ENCODE data around the gene FAM185A.
"Not testable (repeated sequence)": the region's sequence is repeated elsewhere in the genome, so short reads cannot be mapped to it uniquely, and the experiment has no call there.

Gene FAM185A

DNA sequence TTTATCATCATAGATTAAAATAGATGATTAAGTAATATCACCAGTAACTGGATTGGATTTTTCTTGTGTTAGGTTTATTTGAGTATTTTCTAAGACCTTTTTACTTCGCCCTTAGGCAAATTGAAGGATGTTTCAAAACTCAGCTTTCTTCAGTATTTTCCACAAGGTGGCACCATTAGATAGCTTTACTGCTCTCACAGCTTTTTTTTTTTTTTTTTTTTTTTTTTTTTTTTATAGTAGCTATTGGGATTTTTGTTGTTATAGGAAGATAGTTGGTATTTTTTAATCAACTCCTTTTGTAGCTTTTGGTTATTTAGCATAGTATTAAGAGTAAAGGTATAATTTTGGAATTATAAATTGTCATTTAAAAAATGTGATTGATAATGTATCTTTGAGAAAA, 9.4 kb downstream of the FAM185A start:
- not testable (repeated sequence) for H3K36me3 ChIP-seq, H3K4me1 ChIP-seq, H3K9ac ChIP-seq, H3K9me3 ChIP-seq, H4K20me1 ChIP-seq, H3K27ac ChIP-seq, H3K4me2 ChIP-seq, H3K27me3 ChIP-seq, H3K4me3 ChIP-seq

DNA sequence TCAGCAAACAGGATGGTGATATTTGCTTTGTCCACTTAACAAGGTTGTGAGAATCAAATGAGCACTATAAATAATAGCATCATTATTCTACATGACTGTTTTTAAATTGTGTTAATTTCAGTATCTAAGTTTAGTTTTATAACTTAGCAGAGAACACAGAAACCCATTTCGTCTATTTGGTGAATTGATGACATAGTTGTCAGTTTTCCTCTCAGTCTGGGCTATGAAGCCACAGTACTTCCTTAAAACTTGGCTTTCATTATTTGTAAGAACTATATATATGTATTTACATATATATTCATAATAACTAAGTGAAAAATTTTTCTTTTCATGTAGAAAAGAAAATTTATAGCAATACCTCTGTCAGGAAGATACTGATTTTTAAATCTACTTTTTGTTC, 11.1 kb downstream of the FAM185A start:
- H4K20me1 ChIP-seq, H3K4me1 ChIP-seq, H3K9me3 ChIP-seq, H3K4me3 ChIP-seq, H3K36me3 ChIP-seq, H3K4me2 ChIP-seq, H3K27ac ChIP-seq, H3K27me3 ChIP-seq, H3K9ac ChIP-seq: not testable (repeated sequence)

DNA sequence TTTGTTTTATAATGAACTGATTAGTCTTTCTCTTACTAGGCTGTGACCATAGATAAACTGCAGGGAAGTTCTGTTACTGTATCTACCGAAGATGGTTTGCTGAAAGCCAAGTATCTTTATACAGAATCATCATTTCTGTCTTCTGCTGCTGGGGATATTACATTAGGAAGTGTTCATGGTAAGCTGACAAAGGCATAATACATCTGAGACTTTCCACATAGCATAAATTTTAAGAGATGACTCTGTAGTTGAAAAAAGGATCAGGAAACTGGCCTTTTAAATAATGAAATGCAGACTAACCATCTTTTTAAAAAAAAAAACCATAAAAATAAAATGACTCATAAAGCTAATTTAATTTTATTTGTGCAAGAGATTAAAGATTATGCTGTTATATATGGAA, 12.4 kb downstream of the FAM185A start:
- not testable (repeated sequence) for H3K27ac ChIP-seq, H3K4me3 ChIP-seq, H3K9me3 ChIP-seq, H3K36me3 ChIP-seq, H3K4me2 ChIP-seq, H3K4me1 ChIP-seq, H3K27me3 ChIP-seq, H4K20me1 ChIP-seq, H3K9ac ChIP-seq

DNA sequence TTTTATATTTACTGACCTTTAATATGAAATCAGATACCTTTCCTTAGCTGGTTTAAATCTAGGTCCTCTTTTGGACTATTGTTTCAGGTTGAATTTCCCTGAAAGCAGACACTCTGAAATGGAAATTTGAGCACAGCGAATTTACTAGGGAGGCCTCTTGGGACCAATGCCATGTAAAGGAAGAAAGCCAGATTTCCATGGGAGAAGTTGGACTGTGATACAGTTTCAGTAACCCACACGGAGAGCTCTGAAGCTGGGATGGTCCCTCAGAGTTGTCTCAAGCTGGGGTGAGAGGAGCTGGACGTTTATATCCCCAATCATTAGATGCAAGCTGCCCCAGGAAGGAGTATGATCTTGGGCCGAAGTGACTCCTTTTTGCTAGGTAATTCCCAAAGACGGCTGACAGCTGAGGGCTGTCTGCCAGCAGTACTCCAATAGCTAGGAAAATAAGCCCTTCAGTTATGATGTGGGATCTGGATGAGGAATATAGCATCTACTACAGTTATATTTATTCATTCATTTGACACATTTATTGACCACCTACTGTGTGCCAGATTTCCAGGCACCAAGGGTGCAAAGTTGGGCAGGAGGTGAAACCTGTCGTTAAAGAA, 14.6 kb downstream of the FAM185A start:
- not testable (repeated sequence) for H3K27me3 ChIP-seq, H3K4me2 ChIP-seq, H3K4me1 ChIP-seq, H3K9ac ChIP-seq, H3K27ac ChIP-seq, H3K9me3 ChIP-seq, H3K4me3 ChIP-seq, H4K20me1 ChIP-seq, H3K36me3 ChIP-seq

DNA sequence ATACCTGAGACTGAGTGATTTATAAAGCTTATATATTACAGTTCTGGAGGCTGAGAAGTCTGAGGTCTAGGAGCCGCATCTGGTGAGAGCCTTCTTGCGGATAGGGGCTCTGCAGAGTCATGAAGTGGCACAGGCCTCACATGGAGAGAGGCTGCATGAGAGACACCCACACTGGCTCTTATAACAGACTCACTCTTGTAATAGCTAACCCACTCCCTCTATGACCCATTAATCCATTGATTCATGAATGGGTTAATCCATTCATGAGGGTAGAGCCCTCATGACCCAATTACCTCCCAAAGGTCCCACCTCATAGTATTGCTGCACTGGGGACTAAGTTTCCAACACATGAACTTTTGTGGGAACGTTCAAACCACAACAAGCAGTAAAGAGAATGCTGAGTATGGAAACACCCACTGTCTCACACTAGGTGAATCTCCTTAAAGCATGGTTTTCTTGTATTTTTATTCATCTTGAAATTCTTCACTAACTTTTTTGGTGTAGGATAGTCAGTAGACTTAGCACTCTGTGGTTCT, 20.9 kb downstream of the FAM185A start:
- H3K36me3 ChIP-seq, H3K27me3 ChIP-seq, H3K9ac ChIP-seq, H3K4me1 ChIP-seq, H3K4me2 ChIP-seq, H3K27ac ChIP-seq, H3K9me3 ChIP-seq, H3K4me3 ChIP-seq, H4K20me1 ChIP-seq: not testable (repeated sequence)

DNA sequence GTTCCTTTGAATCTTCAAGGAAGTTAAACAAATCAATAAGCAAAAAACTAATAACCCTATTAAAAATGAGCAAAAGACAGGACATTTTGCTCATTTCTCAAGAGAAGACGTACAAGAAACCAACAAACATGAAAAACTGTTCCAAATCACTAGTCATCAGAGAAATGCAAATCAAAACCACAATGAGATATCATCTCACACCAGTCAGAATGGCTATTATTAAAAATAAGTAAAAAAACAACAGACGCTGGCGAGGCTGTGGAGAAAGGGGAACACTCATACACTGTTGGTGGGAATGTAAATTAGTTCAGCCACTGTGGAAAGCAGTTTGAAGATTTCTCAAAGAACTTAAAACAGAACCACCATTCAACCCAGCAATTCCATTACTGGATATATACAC, 21.7 kb downstream of the FAM185A start:
- H3K4me1 ChIP-seq, H3K9ac ChIP-seq, H3K4me3 ChIP-seq, H3K36me3 ChIP-seq, H3K4me2 ChIP-seq, H3K27me3 ChIP-seq, H3K27ac ChIP-seq, H3K9me3 ChIP-seq, H4K20me1 ChIP-seq: not testable (repeated sequence)

DNA sequence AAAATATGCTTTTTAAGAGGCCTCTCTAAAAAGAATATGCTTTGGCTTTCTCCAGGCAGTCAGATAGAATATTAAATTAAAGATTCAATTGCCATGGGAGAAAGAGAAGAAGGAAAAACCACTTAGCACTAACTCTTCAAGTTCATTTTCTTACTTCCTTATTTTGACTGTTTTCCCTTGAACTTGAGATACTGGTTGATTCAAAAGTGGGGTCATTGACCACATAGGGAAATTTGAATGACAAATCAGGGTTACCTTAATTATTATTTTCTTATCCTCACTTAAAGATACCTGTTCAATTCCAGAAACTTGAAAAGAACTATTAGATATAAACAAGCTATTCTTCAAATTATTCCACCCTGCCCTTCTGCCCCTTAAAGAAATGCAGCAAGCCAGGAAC, 27.4 kb downstream of the FAM185A start:
- not testable (repeated sequence) for H4K20me1 ChIP-seq, H3K27ac ChIP-seq, H3K4me1 ChIP-seq, H3K27me3 ChIP-seq, H3K4me2 ChIP-seq, H3K9ac ChIP-seq, H3K4me3 ChIP-seq, H3K9me3 ChIP-seq, H3K36me3 ChIP-seq

DNA sequence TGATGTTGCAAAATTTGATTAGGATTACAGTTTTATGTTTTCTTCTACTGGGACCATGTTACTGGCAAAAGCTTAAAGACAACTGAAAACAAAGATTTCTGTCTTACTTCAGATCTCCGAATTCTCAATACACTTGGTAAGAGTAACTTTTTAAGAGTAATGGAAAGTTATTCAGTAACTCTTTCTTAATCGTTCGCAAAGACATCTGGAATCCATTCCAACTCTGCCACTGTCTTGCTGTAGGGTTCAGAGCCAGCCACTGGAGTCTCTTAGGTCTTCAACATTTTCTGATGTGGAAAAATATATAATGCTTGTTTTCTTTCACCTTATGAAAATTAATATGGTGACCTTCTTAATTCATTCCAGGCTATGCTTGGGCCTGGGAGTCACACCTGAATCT, 29.9 kb downstream of the FAM185A start:
- H3K9ac ChIP-seq, H4K20me1 ChIP-seq, H3K9me3 ChIP-seq, H3K36me3 ChIP-seq, H3K27ac ChIP-seq, H3K27me3 ChIP-seq, H3K4me3 ChIP-seq, H3K4me2 ChIP-seq, H3K4me1 ChIP-seq: not testable (repeated sequence)

DNA sequence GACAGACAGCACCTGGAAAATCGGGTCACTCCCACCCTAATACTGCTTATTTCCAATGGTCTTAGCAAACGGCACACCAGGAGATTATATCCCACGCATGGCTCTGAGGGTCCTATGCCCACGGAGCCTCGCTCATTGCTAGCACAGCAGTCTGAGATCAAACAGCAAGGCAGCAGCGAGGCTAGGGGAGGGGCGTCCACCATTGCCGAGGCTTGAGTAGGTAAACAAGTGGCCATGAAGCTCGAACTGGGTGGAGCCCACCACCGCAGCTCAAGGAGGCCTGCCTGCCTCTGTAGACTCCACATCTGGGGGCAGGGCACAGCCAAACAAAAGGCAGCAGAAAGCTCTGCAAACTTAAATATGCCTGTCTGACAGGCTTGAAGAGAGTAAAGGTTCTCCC, 32.1 kb downstream of the FAM185A start:
- H3K9ac ChIP-seq, H3K27me3 ChIP-seq, H4K20me1 ChIP-seq, H3K4me3 ChIP-seq, H3K9me3 ChIP-seq, H3K36me3 ChIP-seq, H3K4me2 ChIP-seq, H3K27ac ChIP-seq, H3K4me1 ChIP-seq: not testable (repeated sequence)

DNA sequence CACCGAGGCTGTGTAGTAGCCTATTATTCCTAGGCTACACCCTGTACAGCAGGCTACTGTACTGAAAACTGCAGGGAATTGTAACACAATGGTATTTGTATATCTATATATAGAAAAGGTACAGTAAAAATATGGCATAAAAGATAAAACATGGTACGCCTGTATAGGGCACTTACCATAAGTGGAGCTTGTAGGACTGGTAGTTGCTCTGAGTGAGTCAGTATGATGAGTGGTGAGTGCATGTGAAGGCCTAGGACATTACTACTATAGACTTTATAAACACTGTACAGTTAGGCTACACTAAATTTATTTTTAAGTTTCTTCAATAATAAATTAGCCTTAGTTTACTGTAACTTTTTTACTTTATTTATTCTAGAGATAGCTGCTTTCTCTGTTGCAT, 40.0 kb downstream of the FAM185A start:
- H3K9me3 ChIP-seq, H3K27ac ChIP-seq, H3K4me2 ChIP-seq, H4K20me1 ChIP-seq, H3K27me3 ChIP-seq, H3K36me3 ChIP-seq, H3K4me1 ChIP-seq, H3K9ac ChIP-seq, H3K4me3 ChIP-seq: not testable (repeated sequence)

DNA sequence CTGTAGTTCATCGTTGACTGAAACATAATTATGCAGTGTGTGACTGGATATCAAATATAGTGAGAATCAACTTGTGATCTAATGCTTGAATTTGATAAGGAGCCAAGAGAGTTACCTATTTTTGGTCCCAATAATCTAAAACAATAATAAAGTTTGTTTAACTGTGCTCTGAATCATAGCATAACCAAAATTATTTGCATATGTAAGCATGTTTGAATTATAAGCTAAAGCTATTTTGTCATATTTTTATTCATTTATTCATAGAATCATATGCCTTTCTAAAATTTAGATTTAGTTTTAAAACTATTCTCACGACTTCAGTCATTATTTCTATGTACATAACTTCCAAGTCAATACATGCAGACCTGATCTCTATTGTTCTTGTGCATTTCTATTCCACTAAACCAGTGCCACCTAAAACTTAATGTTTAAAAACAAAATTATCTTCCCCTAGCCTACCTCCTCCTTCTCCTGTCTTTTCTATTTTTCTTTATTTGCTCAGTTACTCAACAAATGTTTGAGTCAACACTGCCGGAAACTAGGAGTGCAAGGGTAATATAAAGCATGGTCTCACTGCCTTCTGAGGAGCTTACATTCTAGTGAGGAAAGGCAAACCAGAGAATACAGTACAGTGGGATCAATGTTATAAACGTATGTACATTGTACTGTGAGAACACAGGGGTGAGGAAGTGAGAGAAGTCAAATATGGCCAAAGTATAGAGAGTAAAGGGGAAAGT, 41.7 kb downstream of the FAM185A start:
- not testable (repeated sequence) for H3K36me3 ChIP-seq, H3K9me3 ChIP-seq, H3K27me3 ChIP-seq, H3K4me3 ChIP-seq, H3K27ac ChIP-seq, H4K20me1 ChIP-seq, H3K4me2 ChIP-seq, H3K4me1 ChIP-seq, H3K9ac ChIP-seq

DNA sequence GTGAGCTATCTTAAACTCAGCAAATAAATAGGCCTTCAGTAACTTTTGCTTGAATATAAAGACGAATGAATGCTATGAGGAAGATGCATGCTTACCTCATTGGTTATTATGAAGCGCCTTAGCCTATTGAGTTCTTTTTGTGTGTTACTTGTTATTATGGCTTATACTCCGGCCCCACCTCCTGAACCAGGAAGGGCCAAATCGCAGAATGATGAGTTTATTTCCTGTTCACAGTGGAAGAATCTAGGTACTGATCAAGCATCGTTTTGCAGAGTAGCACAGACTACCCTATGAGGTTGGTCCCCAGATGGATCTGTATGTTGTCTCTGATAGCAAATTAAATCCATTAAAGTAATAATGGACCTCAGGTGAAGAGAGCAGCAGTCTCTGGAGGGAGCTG, 42.6 kb downstream of the FAM185A start:
- not testable (repeated sequence) for H3K9me3 ChIP-seq, H3K27ac ChIP-seq, H3K36me3 ChIP-seq, H3K9ac ChIP-seq, H3K4me1 ChIP-seq, H3K4me3 ChIP-seq, H3K27me3 ChIP-seq, H3K4me2 ChIP-seq, H4K20me1 ChIP-seq

DNA sequence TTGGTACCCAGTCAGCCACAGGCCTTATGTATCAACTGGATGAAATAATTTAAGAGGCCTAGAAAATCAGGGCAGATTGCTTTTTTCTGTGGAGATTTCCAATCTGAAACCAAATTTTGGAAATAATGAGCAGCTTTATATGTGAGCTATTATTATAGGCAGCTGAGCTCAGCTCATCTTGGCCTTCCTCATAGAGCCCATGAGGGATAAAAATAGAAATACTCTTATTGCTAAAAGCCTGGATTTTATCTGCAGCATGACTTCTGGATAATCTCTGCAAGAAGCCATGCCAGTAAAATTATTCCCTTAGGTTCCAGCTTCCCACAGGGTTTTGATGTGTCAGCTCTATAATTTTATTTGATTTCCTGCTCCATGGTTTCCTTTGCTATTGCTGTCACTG, 43.0 kb downstream of the FAM185A start:
- not testable (repeated sequence) for H3K27me3 ChIP-seq, H3K4me1 ChIP-seq, H3K4me2 ChIP-seq, H3K36me3 ChIP-seq, H3K4me3 ChIP-seq, H3K27ac ChIP-seq, H4K20me1 ChIP-seq, H3K9me3 ChIP-seq, H3K9ac ChIP-seq

DNA sequence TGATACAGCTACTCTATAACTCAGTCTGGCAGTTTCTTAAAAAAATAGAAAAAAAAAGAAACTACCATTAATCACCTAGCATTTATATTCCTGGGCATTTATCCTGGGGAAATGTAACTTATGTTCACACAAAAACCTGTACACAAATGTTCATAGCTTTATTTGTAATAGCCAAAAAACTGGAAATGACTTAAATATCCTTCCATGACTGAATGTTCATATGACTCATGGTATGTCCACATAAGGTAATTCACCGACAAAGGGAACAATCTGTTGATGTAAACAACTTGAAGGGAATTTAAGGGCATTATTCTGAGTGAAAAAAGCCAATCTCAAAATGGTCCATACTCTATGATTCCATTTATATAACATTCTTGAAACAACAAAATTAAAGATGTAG, 45.8 kb downstream of the FAM185A start:
- H3K9me3 ChIP-seq, H3K36me3 ChIP-seq, H3K4me3 ChIP-seq, H3K4me1 ChIP-seq, H4K20me1 ChIP-seq, H3K4me2 ChIP-seq, H3K27ac ChIP-seq, H3K9ac ChIP-seq, H3K27me3 ChIP-seq: not testable (repeated sequence)

DNA sequence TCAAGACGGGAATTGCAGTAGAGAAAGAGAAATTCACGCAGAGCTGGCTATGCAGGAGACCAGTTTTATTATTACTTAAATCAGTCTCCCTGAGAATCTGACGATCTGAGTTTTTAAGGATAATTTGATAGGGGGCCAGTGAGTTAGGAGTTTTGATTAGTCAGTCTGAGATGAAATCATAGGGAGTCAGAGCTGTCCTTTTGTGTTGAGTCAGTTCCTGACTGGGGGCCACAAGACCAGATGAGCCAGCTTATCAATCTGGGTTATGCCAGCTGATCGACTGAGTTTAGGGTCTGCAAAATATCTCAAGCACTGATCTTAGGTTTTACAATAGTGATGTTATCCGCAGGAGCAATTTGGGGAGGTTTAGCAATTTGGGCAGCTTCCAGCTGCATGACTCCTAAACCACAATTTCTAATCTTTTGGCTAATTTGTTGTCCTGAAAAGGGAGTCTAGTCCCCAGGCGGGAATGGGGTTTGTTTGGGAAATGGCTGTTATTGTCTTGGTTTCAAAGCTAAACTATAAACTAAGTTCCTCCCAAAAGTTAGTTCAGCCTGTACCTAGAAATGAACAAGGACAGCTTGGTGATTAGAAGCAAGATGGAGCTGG, 47.3 kb downstream of the FAM185A start:
- not testable (repeated sequence) for H3K4me2 ChIP-seq, H3K27me3 ChIP-seq, H3K4me1 ChIP-seq, H3K9me3 ChIP-seq, H3K9ac ChIP-seq, H3K27ac ChIP-seq, H4K20me1 ChIP-seq, H3K4me3 ChIP-seq, H3K36me3 ChIP-seq

All from BLaER1 (cell line).